Activated CD8-positive, alpha-beta T cell treated with anti-CD3 and anti-CD28 coated beads, Interleukin-2, amount 10 ng/mL, durations not matched to agents 7 days and 5 days (primary cell): ENCODE measurements around the gene MGMT. TPM values are rescaled to one million over a fixed set of nuclear protein-coding genes. Genes with fewer than 3 reads are reported as not detected.

Experiments
- ATAC-seq: fragments of 150-1000 bp; cut with Tn5 transposase; one replicate; pipeline ENCODE4 v1.10.0; 2021; ENCODE audit warnings: moderate library complexity
- CTCF ChIA-PET: fragments of 350-600 bp; sonication (Branson Sonifier 250); formaldehyde crosslinking; loops from one replicate; lab custom pipeline; 2021; ENCODE audit warnings: antibody characterized with exemption; lab: Charles Lee
- POLR2A ChIA-PET: fragments of 350-600 bp; sonication (Branson Sonifier 250); formaldehyde crosslinking; loops from one replicate; lab custom pipeline; 2021; ENCODE audit warnings: antibody characterized with exemption; lab: Charles Lee
- DNase-seq: peaks from one replicate; pipeline ENCODE4 v3.0.0-alpha.2; 2020
- H3K27ac Mint-ChIP-seq: one replicate; pipeline ENCODE4 v1.8.0; 2021; ENCODE audit warnings: mild to moderate bottlenecking, mixed read lengths
- H3K27me3 Mint-ChIP-seq: one replicate; pipeline ENCODE4 v1.8.0; 2021; ENCODE audit warnings: low read depth, mixed read lengths
- H3K36me3 Mint-ChIP-seq: one replicate; pipeline ENCODE4 v1.8.0; 2021; ENCODE audit warnings: low read depth, mixed read lengths
- H3K4me1 Mint-ChIP-seq: one replicate; pipeline ENCODE4 v1.8.0; 2021; ENCODE audit warnings: low read depth, mixed read lengths
- H3K4me3 Mint-ChIP-seq: one replicate; pipeline ENCODE4 v1.8.0; 2021; ENCODE audit warnings: mild to moderate bottlenecking, mixed read lengths
- H3K9me3 Mint-ChIP-seq: one replicate; pipeline ENCODE4 v1.8.0; 2022; ENCODE audit warnings: mixed read lengths; ENCODE audit not compliant: insufficient read depth
- total RNA-seq, 2 experiments: library from RNA; stranded (reverse); gene quantifications; one replicate each; pipeline ENCODE4 v1.2.3, GENCODE V29; 2021

Gene MGMT
- total RNA-seq, 2 experiments from 2014 or later: 16.7 to 17.3 TPM

DNA sequence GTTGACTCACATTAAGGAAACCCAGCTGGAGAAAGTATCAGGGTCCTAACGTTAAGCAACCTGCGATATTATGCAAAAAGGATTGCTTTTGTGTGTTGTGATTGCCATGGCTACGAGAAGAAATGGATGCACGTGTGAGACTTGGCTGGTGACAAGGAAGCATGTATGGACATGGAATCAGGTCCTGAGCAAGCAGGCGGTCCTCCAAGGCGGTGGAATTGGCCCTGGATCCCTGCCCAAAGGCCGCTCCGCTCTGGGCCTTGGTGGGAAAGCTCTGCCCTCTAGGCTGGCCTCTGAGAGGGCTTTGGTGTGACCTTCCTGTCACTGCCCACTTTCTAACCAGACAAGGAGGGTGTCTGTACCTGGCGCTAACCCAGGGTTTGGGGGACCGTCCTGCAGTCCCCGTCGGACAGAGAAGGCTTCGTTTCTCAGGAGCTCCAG is 305.0 kb downstream of the MGMT start:
- no peak for DNase-seq
- ChIA-PET POLR2A (no interaction called here), CTCF (no interaction called here)
- no peak for ATAC-seq
- no peaks in the 10 kb centered on the region for H3K4me1 Mint-ChIP-seq
- no peaks in the 10 kb centered on the region for H3K9me3 Mint-ChIP-seq
- peaks cover 5% of the 10 kb centered on the region for H3K36me3 Mint-ChIP-seq
- no peaks in the 10 kb centered on the region for H3K27me3 Mint-ChIP-seq
- no peak overlapping the region for H3K4me3 Mint-ChIP-seq
- H3K27ac Mint-ChIP-seq: no peak overlapping the region

DNA sequence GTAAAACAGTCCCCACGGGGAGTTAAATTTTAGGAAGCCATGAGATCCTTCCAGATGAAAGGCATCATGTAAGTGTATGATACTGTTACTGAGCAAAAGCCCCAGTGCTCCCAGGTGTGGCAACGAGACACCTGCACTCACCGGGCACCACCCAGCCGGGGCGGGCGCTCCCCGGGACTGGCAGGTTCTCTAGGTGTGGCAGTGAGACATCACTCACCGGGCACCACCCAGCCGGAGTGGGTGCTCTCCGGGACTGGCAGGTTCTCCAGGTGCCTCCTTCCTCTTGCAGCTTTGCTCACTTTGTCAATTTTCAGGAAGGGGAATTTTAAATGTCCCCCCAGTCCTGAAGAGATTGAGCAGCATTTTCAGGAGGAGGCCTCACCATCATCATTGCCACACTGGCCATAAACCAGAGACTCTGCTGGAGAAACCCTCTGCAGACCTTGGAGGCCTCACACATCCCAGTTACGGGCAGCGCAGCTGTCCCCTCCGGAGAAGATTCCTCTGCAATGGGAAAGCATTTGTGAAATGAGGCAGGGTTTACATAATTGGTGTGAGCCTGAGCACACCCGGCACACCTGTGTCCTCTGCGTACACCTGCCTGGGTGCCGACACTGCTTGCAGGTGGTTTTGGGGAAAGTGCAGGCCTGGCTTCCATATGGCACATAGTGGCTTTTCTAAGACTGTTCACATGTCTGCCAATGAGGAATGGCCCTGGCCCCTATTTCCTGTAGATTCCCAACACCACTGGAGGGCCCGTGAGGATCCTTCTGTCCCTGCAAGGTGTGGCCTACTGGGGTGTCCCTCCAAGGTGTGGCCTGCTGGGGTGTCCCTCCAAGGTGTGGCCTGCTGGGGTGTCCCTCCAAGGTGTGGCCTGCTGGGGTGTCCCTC is 305.7 kb downstream of the MGMT start:
- Mint-ChIP-seq H3K27me3 (no peaks in the 10 kb centered on the region), H3K36me3 (peaks cover 5% of the 10 kb centered on the region), H3K9me3 (peaks cover 4% of the 10 kb centered on the region), H3K27ac (no peak overlapping the region), H3K4me1 (no peaks in the 10 kb centered on the region), H3K4me3 (no peak overlapping the region)
- CTCF ChIA-PET: no interaction called here
- DNase-seq (no peak), ATAC-seq (no peak)
- POLR2A ChIA-PET: no interaction called here

DNA sequence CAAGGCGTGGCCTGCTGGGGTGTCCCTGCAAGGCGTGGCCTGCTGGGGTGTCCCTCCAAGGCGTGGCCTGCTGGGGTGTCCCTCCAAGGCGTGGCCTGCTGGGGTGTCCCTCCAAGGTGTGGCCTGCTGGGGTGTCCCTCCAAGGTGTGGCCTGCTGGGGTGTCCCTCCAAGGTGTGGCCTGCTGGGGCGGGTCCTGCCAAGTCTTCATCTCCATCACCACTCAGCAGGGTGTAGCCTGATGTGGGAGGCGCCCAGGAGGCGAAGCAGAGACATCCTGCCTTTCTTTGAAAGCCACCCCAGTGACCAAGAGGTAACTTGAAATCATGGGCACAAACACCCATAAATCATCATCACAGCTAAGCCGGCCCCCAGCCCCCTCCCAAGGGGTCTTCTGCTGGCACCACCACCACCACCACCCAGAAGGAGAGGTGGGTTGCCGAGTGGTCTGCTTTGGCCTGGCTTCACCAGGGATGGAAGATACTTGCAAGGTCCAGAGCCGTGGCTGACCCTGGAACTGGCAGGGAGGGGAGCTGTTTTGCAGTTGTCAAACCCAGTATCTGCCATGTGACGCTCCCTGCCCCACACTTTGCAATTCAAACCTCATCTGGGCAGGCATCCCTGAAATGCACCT is 306.4 kb downstream of the MGMT start:
- ChIA-PET CTCF (no interaction called here), POLR2A (no interaction called here)
- no peak for DNase-seq
- Mint-ChIP-seq H3K27ac (no peak overlapping the region), H3K4me3 (no peak overlapping the region), H3K27me3 (no peaks in the 10 kb centered on the region), H3K4me1 (no peaks in the 10 kb centered on the region), H3K9me3 (peaks cover 6% of the 10 kb centered on the region), H3K36me3 (peaks cover 5% of the 10 kb centered on the region)
- ATAC-seq: no peak

DNA sequence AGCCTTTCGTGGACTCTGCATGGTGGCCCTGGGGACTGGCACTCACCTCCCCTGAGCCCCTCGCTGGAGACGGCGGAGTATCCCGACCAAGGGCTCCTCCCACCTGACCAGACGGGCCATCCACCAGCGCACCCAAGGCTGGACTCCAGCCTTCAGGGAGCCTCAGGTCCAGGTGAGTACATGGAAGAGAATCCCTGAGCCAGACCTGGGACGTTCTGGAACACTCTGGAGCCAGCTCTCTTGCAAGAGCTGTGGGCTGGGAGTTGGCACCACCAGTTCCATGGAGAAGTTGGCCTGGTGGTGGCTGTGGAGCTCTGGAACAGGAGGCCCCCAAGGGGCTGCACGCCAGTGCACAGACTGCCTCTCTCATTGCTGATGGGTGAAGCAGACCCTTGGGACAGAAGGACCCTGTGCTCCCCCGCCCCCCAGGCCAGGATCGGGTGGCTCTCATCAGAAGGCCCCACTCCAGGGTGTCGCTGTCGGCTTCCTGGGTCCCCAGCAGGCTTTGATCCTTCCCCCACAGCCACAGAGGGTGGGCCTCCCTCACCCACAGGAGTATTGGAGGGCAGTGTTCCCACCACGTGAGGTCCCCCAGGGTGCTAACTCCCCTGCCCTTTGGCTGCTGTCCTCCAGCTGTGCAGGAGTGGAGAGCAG is 307.2 kb downstream of the MGMT start:
- DNase-seq: no peak
- H3K27me3 Mint-ChIP-seq: no peaks in the 10 kb centered on the region
- H3K36me3 Mint-ChIP-seq: peaks cover 2% of the 10 kb centered on the region
- no peaks in the 10 kb centered on the region for H3K4me1 Mint-ChIP-seq
- no peak overlapping the region for H3K4me3 Mint-ChIP-seq
- ChIA-PET CTCF (no interaction called here), POLR2A (no interaction called here)
- ATAC-seq: no peak
- peaks cover 6% of the 10 kb centered on the region for H3K9me3 Mint-ChIP-seq
- H3K27ac Mint-ChIP-seq: no peak overlapping the region

DNA sequence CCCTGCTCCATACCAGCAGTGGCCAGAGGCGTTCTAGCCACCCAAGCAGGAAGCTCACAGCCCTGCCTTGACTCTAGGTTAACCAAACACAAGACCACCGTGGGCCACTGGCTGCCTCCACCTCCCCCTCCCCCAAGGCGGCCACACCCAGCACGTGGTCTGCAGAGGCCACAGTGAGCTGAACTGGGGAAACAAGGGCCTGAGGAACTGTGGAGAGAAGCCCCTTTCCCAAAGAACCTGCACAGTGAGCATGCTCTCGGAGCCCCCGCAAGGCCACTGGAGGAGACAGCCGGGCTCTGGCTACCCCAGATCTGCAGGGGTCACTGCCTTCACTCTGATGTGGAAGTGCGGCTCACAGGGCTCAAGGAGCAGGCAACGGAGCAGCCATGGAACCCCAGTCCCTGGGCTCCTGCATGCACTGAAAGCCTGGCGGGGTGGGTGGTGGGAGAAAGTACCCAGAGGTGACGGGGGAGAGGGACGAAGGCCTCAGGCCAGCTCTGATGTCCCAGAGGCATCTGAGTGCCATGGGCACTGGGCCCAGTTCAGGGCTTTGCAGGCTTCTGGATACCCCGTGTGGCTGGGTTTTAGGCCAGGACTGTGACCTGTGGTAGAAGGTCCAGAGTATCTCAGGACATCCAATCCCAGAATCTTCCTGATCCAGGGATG is 307.8 kb downstream of the MGMT start:
- DNase-seq: no peak

DNA sequence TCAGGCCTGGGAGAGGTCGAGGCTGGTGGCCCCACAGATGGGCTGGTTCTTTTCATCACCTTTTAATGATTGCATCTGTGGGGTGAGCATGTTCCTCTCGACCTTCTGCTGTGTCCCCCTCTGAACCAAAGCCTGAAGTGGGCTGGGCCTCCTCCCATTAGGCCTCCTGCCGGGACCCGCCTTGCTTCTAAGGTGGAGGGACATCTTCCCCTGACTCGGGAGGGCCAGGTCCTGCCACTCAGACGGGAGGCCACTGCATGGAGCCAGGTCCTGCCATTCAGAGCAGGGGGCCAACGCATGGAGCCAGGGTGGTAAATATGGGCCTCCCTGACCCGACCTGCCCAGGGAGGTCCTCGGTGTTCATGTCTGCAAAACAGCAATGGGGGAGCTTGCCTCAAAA is 308.6 kb downstream of the MGMT start:
- Mint-ChIP-seq H3K36me3 (no peaks in the 10 kb centered on the region), H3K4me1 (no peaks in the 10 kb centered on the region), H3K9me3 (peaks cover 9% of the 10 kb centered on the region), H3K4me3 (no peak overlapping the region), H3K27ac (no peak overlapping the region), H3K27me3 (no peaks in the 10 kb centered on the region)
- DNase-seq (no peak), ATAC-seq (no peak)
- ChIA-PET CTCF (no interaction called here), POLR2A (no interaction called here)

More for the DNA sequence above, 307.8 kb downstream of the MGMT start:
- ChIA-PET CTCF (no interaction called here), POLR2A (no interaction called here)
- no peak for ATAC-seq
- Mint-ChIP-seq H3K27ac (no peak overlapping the region), H3K36me3 (no peaks in the 10 kb centered on the region), H3K9me3 (peaks cover 6% of the 10 kb centered on the region), H3K4me1 (no peaks in the 10 kb centered on the region), H3K4me3 (no peak overlapping the region), H3K27me3 (no peaks in the 10 kb centered on the region)

DNA sequence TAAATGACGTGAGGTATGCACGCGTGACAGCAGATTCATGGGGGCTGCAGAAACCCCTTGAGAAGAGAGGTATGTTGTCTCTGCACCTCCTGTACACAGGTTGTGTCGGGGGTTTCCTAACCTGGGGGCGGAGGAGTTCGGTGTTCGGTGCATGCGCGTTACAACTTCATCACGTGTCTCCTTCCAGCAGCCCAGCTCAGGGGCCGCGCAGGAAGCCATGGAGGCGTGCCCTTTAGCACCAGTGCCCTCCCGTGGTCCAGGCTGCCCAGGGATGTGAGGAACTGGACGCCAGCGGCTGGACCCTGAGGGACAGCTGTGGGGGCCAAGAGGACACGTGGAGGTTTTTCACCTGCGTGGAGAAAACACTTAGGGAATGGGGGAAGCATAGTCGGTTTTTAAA is 310.6 kb downstream of the MGMT start:
- Mint-ChIP-seq H3K27ac (no peak overlapping the region), H3K27me3 (no peaks in the 10 kb centered on the region), H3K4me3 (no peak overlapping the region), H3K36me3 (no peaks in the 10 kb centered on the region), H3K4me1 (no peaks in the 10 kb centered on the region), H3K9me3 (peaks cover 15% of the 10 kb centered on the region)
- ChIA-PET POLR2A (no interaction called here), CTCF (no interaction called here)
- no peak for DNase-seq
- no peak for ATAC-seq

DNA sequence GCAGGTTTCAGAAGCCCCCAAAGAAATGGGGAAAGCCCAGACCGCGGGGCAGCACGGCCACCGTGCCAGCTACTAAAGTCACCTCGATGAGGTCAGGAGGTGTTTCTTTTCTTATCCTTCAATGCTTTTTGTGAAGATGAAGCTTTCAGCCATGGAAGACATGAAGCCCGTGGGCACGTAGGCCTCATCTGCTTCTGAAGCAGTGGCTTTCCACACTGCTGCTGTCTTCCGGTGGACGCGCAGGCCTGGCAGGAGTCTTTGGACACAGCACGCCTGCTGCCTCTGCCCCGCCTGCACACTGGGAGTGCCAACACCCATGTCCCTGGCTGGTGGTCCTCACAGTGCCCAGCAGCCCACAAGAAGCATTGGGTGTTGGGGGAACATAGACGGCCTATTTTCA is 311.5 kb downstream of the MGMT start:
- Mint-ChIP-seq H3K4me3 (no peak overlapping the region), H3K36me3 (no peaks in the 10 kb centered on the region), H3K9me3 (peaks cover 15% of the 10 kb centered on the region), H3K27me3 (no peaks in the 10 kb centered on the region), H3K4me1 (no peaks in the 10 kb centered on the region), H3K27ac (no peak overlapping the region)
- ATAC-seq (no peak), DNase-seq (no peak)
- CTCF ChIA-PET: no interaction called here
- POLR2A ChIA-PET: no interaction called here

DNA sequence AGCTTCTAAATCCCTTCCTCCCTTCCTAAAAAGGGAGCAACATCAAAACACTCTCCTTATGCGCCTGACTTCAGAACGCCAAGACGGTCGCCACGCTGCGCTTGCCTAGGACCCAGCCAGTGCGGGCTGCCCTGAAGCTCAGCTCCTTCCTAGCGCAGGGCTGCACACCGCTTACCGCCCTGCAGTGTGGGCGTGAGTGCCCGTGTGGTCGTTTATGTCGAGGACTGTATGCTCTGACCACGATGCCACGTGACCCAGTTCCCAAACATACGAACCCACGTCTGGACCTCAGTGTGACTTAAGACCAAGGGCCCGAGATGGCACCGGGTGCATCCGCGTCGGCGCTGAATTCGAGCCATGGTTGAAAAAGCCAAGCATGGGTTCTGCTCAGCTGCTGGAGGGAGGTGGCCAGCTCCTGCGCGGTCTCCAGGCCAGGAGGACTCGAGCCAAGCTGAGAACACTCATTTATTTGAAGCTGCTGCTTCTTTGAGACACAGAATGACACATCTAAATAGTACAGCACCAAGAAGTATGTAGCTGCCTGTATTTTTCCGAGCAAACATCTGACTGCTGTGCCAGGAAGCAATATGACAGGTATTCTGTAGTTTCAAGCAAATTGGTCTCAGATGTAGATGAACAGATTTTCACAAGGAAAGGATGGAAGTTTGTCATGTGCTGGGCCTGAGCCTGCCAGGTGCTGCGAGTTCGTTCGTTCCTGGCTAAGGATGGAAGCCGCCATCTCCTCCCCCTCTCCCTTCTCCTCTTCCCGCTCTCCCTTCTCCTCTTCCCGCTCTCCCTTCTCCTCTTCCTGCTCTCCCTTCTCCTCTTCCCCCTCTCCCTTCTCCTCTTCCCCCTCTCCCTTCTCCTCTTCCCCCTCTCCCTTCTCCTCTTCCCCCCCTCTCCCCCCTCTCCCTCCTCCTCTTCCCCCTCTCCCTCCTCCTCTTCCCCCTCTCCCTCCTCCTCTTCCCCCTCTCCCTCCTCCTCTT is 312.4 kb downstream of the MGMT start:
- Mint-ChIP-seq H3K4me3 (no peak overlapping the region), H3K4me1 (no peaks in the 10 kb centered on the region), H3K27ac (no peak overlapping the region), H3K9me3 (peaks cover 15% of the 10 kb centered on the region), H3K36me3 (no peaks in the 10 kb centered on the region), H3K27me3 (no peaks in the 10 kb centered on the region)
- ChIA-PET POLR2A (no interaction called here), CTCF (no interaction called here)
- DNase-seq (no peak), ATAC-seq (no peak)

DNA sequence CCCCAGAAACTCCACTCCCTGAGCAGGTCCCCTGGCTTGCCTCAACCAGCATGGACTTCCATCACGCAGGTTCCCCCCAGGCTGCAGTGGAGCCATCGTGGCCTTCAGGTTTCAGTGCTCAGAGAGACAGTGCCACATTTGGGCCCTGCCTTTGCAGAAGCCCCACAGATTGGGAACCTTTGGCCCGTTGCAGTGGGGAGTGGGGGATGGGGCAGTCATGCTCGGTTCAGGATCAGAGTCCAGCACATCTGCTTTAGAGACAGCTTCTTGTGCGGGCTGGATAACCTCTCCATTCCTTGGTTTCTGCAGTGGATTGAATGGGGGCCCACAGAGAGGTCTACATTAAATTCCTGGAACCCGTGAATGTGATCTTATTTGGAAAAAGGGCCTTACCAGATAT is 313.2 kb downstream of the MGMT start:
- no peaks in the 10 kb centered on the region for H3K27me3 Mint-ChIP-seq
- no peaks in the 10 kb centered on the region for H3K4me1 Mint-ChIP-seq
- DNase-seq (no peak), ATAC-seq (no peak)
- POLR2A ChIA-PET: no interaction called here
- H3K27ac Mint-ChIP-seq: no peak overlapping the region
- no peaks in the 10 kb centered on the region for H3K36me3 Mint-ChIP-seq
- H3K4me3 Mint-ChIP-seq: no peak overlapping the region
- peaks cover 15% of the 10 kb centered on the region for H3K9me3 Mint-ChIP-seq
- CTCF ChIA-PET: no interaction called here
